ENCODE results near the gene FBXW8.

Gene FBXW8

GRCh38 chr12:116910645-116911451 lies at the start of gene FBXW8:
FBXW8 (plus strand) TSS chr12:116910950; CDS start chr12:116911038, 88 bp downstream.
- peak; percentile 71 for DNase-seq (ENCODE audit: low read depth)

GRCh38 chr12:116861320-116861719 lies 49.4 kb upstream of the FBXW8 start:
- peak; percentile 63 for DNase-seq (ENCODE audit: low read depth)

- no peak for DNase-seq (ENCODE audit: low read depth)
Measured at GRCh38 chr12:116862167-116862566, 48.6 kb upstream of the FBXW8 start.

DNA sequence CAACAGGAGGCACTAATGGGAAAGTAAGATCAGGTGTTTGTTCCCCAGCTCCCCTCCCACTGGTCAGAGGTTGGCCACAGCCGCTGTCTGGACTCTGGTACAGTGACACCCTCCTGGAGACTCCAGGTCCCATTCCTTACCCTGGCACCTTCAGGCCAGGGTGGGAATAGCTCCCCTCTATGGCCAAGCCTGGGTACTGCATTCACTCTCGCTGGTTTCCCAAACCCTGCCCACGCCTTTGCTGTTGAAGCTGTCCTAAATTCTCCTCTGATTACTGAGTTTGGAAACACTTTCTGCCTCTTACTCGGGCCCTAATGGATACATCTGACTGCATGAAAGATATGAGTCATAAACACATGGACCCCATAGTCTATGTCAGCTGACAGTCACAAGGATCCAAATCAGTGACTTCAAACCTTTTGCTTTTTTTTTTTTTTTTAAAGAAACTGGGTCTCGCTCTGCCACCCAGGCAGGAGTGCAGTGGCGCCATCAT lies 47.4 kb upstream of the FBXW8 start:
- DNase-seq (ENCODE audit: low read depth): peak; percentile 48

GRCh38 chr12:116864371-116865160 lies 46.2 kb upstream of the FBXW8 start:
- DNase-seq (ENCODE audit: low read depth): peak; percentile 84

- no peak for DNase-seq (ENCODE audit: low read depth)
Measured at GRCh38 chr12:116867523-116867922, 43.2 kb upstream of the FBXW8 start.

- no peak for DNase-seq (ENCODE audit: low read depth)
Measured at GRCh38 chr12:116870306-116870705, 40.4 kb upstream of the FBXW8 start.

DNA sequence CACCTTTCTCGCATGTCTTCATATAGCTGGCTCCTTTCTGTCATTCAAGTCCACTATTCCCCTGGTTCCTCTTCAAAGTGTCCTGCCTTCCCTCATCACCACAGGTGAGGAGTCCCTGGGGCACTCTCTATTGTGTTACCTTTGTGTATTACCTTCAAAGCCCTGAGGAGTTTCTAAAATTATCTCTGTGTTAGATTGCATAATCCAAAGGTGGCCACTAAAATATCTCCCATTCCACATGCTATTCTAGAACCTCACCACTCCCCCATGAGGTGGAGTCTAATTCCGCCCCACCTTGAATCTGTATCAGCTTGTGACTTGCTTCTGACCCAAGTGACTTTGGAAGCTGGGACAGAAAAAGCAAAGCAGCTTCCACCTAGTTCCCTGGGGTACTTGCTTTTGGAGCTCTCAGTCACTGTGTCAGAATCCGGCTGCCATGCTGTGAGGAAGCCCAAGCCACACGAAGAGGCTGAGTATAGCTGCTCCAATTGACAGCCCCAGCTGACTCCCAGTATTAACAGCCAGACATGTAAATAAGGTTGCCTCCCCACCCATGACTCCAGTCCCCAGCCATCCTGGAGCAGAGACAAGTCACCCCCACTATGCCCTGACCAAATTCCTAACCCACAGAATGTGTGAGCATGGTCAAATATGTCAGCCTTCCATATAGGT lies 36.3 kb upstream of the FBXW8 start:
- no peak for DNase-seq (ENCODE audit: low read depth)

DNA sequence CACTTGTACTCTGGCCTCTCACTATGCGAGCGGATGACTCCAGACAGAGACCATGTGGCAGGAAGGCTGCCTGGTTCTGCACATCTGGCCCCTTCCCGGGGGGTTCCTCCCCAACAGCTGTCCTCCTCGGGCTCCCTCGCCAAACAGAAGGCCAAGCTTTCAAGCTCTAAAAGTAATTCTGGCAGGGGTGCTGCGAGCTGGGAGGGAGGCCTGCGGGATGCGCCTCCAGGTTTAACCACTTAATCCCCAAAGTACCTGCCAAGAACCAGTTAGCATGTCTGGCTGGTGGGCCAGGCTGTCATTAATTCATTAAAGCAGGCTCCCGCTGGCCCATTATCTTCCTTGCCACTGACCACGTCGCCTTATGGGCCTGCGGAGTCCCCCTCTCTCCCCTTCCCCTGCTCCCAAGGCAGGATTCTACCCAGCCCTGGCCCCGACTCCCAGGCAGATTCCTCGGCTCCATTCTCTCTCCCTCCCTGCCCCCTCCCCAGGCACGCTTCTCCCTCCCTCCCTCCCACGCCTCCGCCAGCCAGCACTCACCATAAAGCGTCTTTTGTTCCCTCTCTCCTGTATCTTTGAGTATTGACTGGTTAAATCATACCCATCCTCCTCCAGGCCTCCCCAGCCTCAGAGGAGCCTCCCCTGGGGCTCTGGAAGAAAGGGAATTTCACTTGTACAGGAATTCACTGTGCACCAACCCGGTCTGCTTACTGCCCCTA lies 34.4 kb upstream of the FBXW8 start:
- DNase-seq (ENCODE audit: low read depth): no peak

- peak; percentile 27 for DNase-seq (ENCODE audit: low read depth)
Measured at GRCh38 chr12:116878567-116879508, 31.9 kb upstream of the FBXW8 start.

DNA sequence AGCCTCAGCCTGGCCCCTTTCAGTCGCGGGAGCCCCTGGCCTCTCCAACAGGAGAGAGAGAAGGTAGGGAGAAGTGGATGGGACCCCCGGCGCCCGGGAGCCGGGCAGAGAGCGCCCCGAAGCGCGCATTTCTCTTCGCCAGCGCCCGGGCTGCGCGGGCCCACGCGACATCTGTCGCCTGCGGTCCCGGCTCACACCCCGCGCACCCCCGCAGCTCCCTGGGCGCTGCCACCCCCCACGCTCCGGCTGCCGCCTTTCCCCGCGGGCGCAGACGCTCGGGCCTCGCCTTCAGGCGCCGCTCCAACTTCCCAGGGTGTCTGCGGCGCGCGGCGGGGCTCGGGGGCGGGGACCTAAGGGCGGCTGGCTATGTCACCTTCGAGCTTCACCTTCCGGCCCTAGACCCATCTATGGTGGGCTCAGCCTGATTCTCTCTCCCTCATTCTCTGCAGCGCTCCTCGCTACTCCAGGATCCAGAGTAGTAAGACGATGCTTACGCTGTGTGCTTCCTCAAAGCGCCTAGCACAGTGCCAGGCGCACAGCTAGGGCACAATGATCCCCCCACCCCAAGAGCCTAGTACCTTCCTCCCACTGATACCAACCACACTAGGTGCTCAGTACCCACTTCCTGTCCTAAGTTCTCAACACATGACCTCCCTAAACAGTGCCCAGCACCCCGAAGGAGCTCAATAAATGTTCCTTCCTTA lies 31.1 kb upstream of the FBXW8 start:
- DNase-seq (ENCODE audit: low read depth): no peak

DNA sequence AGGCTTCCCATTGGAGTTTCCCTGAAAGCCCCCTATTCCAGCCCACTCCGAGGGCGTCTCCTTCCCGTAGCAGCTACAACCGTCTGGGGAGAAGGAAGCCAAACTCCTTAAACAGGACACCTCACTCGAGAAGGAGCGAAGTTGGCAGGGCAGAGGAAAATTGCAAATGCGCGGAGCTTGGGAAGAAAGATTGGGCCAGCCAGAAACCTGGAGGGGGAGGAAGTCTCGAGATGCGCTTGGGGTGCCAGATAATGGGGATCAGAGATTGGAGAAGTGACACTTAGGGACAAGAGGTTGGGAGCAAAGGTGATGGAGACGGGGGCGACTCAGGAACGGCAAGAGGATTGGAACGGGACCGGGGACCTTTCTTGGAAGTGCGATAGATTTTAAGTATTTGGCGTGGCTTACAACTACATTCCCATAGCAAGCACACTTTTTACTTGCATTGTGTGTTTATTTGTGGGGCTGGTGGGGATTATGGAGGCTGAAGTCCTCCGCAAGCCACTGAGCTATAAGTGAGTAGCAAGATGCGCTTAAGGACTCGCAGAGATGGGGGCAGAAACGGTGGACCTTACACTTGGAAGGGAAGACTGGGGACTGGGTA lies 30.4 kb upstream of the FBXW8 start:
- DNase-seq (ENCODE audit: low read depth): peak; percentile 10

DNA sequence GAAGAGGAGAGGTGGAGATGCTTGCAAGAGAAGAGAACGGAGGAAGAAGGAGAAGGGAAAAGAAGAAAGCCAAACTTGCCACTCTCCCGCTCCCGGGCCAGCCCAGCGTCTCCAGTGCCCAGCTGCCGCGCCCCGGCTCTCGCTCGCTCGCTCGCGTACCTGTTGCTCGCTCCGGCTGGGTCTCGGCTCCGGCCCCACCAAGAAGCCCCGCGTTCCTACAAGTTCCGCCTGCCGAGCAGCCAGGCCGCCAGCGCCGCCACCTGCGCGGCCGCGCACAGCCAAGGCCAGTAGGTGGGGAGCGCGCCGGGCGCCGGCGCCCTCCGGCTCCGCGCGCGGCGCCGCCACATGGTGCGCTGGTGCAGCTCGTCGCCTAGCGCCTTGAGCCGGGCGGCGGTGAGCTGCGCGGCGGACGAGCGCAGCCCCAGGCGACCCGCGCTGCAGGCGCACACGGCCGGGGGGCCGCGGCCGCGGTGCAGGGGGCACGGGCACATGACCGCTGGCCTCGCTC lies 29.9 kb upstream of the FBXW8 start:
- DNase-seq (ENCODE audit: low read depth): peak; percentile 57

DNA sequence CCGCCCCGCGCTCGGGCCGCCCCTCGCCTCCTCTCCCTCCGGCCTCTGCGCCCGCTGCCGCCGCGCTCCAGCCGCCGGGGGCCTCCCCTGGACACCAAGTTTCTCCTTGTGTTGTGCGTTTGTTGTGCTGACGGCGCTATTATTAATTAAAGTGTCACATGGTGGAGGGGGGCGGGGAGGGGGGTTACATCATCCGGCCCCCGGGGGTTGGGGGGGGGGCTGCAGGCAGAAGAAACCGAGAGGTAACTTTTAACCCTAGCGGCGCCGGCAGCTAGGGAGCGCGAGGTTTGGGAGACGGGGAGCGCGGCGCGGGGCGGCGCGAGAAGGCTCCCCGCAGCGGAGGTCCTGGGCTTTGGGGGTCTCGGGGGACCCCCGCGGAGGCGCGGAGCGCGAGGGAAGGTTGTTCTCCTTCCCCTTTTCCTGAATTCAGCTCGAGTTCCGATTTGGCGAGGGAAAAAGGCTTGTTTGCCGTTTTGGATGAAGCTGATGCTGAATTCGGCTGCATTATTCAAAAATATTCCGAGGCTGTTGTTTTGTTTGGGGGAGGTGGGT lies 29.3 kb upstream of the FBXW8 start, which contains the start of gene HRK:
HRK (minus strand) TSS at position 117 of the 552 bp plus-strand sequence. CDS start 134 bp downstream, outside the sequence.
- DNase-seq (ENCODE audit: low read depth): no peak

GRCh38 chr12:116881877-116882507 lies 28.8 kb upstream of the FBXW8 start:
- DNase-seq (ENCODE audit: low read depth): no peak

- DNase-seq (ENCODE audit: low read depth): peak; percentile 39
Measured at GRCh38 chr12:116882742-116883141, 28.0 kb upstream of the FBXW8 start.

- no peak for DNase-seq (ENCODE audit: low read depth)
Measured at GRCh38 chr12:116884871-116885270, 25.9 kb upstream of the FBXW8 start.

DNA sequence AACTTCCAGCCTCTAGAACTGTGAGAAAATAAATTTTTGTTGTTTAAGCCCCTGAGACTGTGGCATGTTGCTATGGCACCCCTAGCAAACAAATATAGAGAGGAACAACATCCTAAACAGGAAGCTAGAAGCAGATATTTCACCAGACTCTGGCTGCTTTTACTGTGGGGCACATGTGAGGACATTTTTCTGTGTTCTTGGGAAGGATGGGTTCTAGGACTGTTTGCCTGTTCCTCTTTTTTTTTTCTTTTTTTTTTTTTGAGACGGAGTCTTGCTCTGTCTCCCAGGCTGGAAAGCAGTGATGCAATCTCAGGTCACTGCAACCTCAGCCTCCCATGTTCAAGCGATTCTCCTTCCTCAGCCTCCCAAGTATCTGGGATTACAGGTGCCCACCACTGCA lies 25.3 kb upstream of the FBXW8 start:
- DNase-seq (ENCODE audit: low read depth): no peak

Data from iris pigment epithelial cell (primary cell).